Pulmonary artery endothelial cell (primary cell): ENCODE measurements around the gene LTB. TPM values are rescaled to one million over a fixed set of nuclear protein-coding genes. Genes with fewer than 3 reads are reported as not detected.
A peak's percentile ranks its signal among the peaks of the same experiment; 100 is the strongest.
"Not testable (repeated sequence)": the region's sequence is repeated elsewhere in the genome, so short reads cannot be mapped to it uniquely, and the experiment has no call there.

Experiments
- DNase-seq: peaks from one replicate; pipeline ENCODE4 v3.0.0-alpha.2; 2011; ENCODE audit warnings: low read depth, low spot score
- total RNA-seq: library from RNA; depleted of rRNA; stranded (reverse); fragments of >200 nt; gene quantifications from 2 replicates; pipeline ENCODE4 v1.2.3, GENCODE V29; 2014

The LTB gene
- total RNA-seq, 1 donor from 2014 or later, result 2.2 TPM

DNA sequence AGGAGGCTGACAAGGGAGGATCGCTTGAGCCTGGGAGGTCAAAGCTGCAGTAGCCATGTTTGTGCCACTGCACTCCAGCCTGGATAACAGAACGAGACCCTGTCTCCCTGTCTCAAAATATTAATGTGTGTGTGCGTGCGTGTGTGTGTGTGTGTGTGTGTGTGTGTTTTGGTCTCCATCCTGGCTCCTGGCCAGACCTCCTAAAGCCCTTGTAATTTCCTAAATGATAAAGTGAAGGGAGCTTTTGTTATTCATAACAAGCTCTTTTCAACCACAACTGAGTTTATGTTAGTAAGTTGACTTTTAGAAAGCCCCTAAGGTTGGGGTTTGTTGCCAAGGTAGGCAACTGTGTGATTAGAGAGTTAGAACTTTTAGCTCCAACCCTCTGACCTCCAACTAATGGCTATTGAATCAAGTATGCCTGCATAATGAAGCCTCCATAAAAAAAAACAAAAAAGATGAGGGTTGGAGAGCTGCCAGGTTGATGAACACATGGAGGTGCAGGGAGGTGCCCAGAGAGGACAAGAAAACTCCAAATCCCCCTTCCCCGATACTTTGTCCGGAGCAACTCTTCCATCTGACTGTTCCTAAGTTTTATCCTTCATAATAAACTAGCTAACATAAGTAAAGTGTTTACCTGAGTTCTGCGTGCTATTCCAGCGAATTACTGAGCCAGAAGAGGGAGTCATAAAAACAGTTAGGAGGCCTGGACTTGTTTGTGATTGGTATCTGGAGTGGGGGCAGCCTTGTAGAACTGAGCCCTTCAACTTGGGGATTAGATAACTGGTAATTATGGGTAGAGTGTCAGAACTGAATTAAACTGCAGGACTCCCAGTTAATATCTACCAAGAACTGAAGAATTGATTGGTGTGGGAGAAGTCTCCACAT, 27.5 kb upstream of the LTB start:
- no peak for DNase-seq

GRCh38 chr6:31607317-31607716, 25.1 kb upstream of the LTB start:
- DNase-seq, result no peak

- no peak for DNase-seq
Measured at GRCh38 chr6:31597006-31597405, 14.8 kb upstream of the LTB start.

DNA sequence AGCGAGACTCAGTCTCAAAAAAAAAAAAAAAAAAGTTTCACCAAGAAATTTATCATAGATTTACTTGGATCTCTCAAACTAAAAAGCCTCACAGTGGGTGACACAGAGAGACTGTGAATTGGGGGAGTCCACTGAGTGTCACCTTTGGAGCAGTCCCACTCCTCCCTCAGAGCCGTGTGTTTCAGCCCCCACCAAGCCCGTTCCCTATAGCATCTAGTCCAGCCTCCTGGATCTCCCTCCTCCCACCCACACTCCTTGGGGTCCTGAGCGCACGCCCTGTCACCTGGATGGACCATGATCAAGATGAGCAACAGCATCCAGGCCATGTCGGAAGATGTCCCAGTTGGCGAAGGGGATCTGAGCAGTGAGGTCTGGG, 10.2 kb upstream of the LTB start:
- no peak for DNase-seq

DNA sequence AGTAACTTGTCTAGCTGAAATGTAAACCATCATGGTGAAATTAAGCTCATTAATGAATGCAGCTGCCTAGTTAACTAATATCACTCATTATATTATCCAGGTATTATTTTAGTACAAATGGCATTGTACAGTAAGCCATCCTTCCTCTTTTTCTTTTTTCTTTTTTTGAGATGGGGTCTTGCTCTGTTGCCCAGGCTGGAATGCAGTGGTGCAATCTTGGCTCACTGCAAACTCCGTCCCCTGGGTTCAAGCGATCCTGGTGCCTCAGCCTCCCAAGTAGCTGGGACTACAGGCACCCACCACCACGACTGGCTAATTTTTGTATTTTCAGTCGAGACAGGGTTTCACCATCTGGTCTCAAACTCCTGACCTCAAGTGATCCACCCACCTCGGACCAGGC, 8.5 kb upstream of the LTB start:
- not testable (repeated sequence) for DNase-seq

- no peak for DNase-seq
Measured at GRCh38 chr6:31588871-31589650, 6.8 kb upstream of the LTB start.

GRCh38 chr6:31587791-31588777, 5.9 kb upstream of the LTB start:
- DNase-seq, result no peak

DNA sequence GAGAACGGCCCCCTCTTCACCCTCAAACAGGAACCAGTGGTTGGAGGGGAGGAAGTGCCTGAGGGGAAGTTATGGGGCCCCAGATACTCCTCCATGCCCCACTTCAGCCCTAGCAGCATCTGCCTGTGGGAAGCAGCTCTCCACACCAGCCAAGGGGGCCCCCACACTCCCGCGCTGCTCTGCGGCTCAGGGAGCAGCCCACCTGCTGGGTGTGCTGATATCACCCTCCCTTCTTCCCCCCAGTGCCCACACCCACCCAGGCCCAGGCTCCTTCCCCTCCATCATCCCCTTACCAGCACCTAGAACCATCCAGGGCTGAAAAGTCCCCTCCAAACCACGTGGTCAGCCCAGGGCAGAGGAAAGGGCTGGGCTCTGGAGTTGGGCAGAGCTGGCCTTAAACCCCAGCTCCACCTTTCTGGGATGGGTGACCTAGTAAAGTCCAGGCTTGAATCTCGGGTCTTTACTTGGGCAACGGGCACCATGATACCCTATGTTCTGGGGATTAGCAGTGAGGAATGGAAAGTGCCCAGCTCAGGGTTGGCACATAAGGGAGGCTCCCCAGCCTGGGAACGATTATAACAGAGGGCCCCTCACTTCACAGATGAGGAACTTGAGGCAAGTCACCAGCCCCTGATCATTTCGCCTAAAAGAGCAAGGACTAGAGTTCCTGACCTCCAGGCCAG, 4.5 kb upstream of the LTB start:
- no peak for DNase-seq

- DNase-seq, result no peak
Measured at GRCh38 chr6:31586008-31586407, 3.8 kb upstream of the LTB start, which contains the start of gene LST1. Gene LST1, plus strand, starts transcription at chr6:31586277. Its CDS starts 1,023 bp downstream, at chr6:31587300.

DNA sequence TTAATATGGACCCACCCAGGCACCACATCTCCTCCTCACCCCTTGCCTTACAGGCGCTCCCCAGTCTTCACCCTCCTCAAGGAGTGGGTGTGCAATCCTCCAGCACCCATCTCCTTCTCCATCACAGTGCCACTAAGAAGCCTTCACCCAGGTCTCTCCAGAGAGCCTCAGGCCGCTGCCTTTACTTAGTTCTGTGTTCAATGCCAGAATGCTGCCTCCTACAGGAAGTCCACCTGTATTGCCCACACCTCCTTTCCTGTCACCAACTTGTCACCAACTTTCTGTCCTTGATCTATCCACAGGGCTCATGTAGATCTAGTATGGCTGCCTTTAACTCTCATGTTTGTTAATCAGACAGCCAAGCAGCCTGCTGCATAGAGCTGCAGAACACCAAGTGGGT, 3.3 kb upstream of the LTB start:
- no peak for DNase-seq

DNA sequence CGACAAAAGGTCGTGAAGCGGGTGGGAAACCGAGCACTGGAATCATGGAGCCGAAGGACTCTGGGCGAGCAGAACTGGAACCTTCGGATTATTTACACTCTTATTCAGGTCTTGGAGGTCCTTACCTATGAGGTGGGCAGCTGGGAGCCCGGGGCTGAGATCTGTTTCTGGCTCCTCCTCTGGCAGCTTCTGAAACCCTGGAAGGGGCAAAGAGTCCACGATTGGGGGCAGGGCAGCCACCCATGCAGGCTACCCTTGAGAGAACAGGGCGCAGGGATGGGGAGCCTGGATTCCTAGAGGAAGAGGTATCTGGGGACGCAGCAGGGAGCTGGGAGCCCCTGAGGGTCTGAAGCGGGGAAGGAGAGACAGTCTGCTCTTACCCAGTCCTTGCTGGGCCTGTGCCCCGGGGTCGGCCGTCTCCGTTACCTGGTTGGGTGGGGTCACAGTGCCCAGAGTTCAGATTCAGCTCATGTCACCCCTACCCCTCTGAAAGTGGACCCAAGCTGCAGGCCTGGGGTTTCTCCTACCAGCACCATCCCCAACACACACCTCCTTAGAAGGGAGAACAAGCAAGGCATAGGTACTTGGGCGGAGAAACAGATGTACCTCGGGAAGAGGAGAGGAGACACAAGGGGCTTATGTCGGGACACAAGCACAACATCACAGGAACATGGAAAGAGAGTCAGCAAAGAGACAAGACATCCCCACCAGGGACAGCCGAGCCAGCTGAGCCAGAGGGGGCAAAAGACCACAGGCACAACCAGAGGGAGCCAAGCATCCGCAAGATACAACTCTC, 592 bp downstream of the LTB start:
- DNase-seq, result no peak

DNA sequence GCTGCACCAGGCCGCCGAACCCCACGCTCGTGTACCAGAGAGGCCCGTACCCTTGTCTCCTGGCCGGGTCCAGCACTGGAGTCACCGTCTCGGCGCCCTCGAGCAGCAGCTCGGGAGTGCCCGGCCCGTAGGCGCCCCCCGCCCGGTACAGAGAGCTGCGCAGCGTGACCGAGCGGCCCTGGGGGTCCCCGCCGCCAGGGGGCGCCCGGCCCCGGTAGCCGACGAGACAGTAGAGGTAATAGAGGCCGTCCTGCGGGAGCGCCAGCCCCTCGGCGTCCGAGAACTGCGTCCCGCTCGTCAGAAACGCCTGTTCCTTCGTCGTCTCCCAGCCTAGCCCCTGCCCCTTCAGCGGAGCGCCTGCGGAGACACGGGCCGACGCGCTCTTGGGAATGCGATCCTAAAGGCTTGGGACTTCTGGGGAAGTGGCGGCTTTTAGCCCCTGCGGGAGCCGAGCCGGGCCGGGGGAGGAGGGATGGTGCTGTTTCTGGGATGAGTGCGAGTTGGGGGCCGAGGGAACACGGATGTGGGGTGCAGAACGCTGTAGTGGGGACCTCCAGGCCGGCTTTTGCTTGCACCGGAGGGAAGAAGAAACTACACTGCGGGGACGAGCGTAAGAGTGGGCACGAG, 1.3 kb downstream of the LTB start:
- DNase-seq, result peak; percentile 56

DNA sequence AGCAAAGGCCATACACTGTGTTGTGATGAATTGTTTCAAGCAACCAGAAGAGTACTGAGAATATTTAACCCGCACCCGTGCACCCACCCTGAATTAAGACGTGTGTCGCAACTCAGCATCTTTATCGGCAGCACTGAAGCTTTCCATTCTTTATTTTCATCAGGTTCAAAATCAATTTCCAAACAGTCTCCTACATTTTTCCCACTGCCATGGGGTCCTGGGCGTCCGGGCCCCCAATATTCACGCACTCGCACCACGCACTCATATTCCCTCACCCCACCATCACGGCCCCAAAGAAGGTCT, 1.8 kb downstream of the LTB start:
- DNase-seq, result no peak

- DNase-seq, result no peak
Measured at GRCh38 chr6:31579546-31580437, 2.4 kb downstream of the LTB start.

- DNase-seq, result no peak
Measured at GRCh38 chr6:31579119-31579505, 3.1 kb downstream of the LTB start.

GRCh38 chr6:31578184-31579118, 3.8 kb downstream of the LTB start:
- no peak for DNase-seq

DNA sequence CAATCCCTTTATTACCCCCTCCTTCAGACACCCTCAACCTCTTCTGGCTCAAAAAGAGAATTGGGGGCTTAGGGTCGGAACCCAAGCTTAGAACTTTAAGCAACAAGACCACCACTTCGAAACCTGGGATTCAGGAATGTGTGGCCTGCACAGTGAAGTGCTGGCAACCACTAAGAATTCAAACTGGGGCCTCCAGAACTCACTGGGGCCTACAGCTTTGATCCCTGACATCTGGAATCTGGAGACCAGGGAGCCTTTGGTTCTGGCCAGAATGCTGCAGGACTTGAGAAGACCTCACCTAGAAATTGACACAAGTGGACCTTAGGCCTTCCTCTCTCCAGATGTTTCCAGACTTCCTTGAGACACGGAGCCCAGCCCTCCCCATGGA, 4.7 kb downstream of the LTB start:
- DNase-seq, result no peak
